Transverse colon (tissue), 4 donors: ENCODE results near the gene GSDMA. TPM values are rescaled to one million over a fixed set of nuclear protein-coding genes. Genes with fewer than 3 reads are reported as not detected.
"Not testable (repeated sequence)": the region's sequence is repeated elsewhere in the genome, so short reads cannot be mapped to it uniquely, and the experiment has no call there.

ENCODE experiments used
- DNase-seq: peaks from one replicate; pipeline ENCODE4 v3.0.0-alpha.2; 2019
- H3K27ac ChIP-seq, 4 donors: fragments of 200-600 bp; sonication (generic); 2 replicates each; pipeline ENCODE4 v1.5.1; 2016 to 2018; ENCODE audit warnings: inconsistent platforms in 4 of 4
- H3K27me3 ChIP-seq: fragments of 200-600 bp; sonication (generic); 2 replicates; pipeline ENCODE4 v1.5.1; 2017; ENCODE audit warnings: inconsistent platforms
- H3K36me3 ChIP-seq, 4 donors: fragments of 200-600 bp; sonication (generic); 2 replicates each; pipeline ENCODE4 v1.5.1; 2017 to 2019; ENCODE audit warnings: inconsistent platforms in 4 of 4
- H3K4me1 ChIP-seq, 4 donors: fragments of 200-600 bp; sonication (generic); 2 replicates each; pipeline ENCODE4 v1.5.1; 2017 to 2020; ENCODE audit warnings: inconsistent platforms in 4 of 4
- H3K4me3 ChIP-seq, 4 donors: fragments of 200-600 bp; sonication (generic); 1 replicate in 1 of 4; 2 replicates in 3 of 4; pipeline versions ENCODE4 v1.5.1 to v1.6.1; 2017 to 2019; ENCODE audit warnings: inconsistent platforms in 4 of 4
- H3K9me3 ChIP-seq, 2 donors: fragments of 200-600 bp; sonication (generic); 2 replicates each; pipeline ENCODE4 v1.5.1; 2017 to 2019; ENCODE audit warnings: inconsistent platforms in 2 of 2
- EP300 ChIP-seq: sonication (generic); formaldehyde crosslinking; IDR thresholded peaks from one replicate; pipeline ENCODE4 v1.6.1; 2017; ENCODE audit warnings: antibody characterized with exemption, low read depth
- POLR2A ChIP-seq: fragments of 450-650 bp; IDR thresholded peaks from one replicate; pipeline ENCODE4 v1.6.1; 2016; ENCODE audit warnings: antibody characterized with exemption, mild to moderate bottlenecking, moderate library complexity
- POLR2AphosphoS5 ChIP-seq, 3 donors: sonication (generic); formaldehyde crosslinking; IDR thresholded peaks; one replicate each; pipeline ENCODE4 v1.6.1; 2016; ENCODE audit warnings: antibody characterized with exemption in 3 of 3
- WGBS, 2 donors: methylation state at CpG; one replicate each; pipeline ENCODE4 v1.1.5; 2018; ENCODE audit warnings: low coverage in 1 of 2; 5-methylcytosine and 5-hydroxymethylcytosine counted together
- in situ Hi-C, 4 donors: fragments of 200-750 bp; cut with MboI; loops; one replicate each; pipeline versions ENCODE4 v1.15.0 to v1.15.1; 2017; ENCODE audit warnings: low sequenced_read_pairs in 3 of 4, low pct_ligation_motif_present in 1 of 4, low pct_unique_long_range_greater_than_20kb in 1 of 4
- intact Hi-C: fragments of 100-400 bp; cut with DNase I; formaldehyde crosslinking; loops from one replicate; pipeline ENCODE4 v1.15.1; 2023; ENCODE audit warnings: low total_unique reads
- total RNA-seq, 4 donors: library from RNA; depleted of rRNA; stranded (reverse); fragments of >200 nt; gene quantifications; one replicate each; pipeline ENCODE4 v1.1.0, GENCODE V29; 2016
- TF ChIP-seq, protein P1 (sequence below), 5 experiments: fragments of 200-600 bp in 3 of 5; fragments of 450-650 bp in 2 of 5; sonication (generic) in 3 of 5; IDR thresholded peaks; 1 replicate in 2 of 5; 2 replicates in 3 of 5; pipeline ENCODE4 v1.5.1; 2016 to 2017; ENCODE audit warnings: antibody characterized with exemption in 5 of 5, inconsistent platforms in 3 of 5, mild to moderate bottlenecking in 2 of 5, moderate library complexity in 1 of 5

GSDMA gene
- total RNA-seq, 4 donors from 2014 or later: 3.7 TPM; not detected in 3

- DNase-seq: no peak
- H3K27ac ChIP-seq: no peak overlapping the region
- no peaks in the 10 kb centered on the region for H3K27me3 ChIP-seq
- no peak for TF ChIP-seq POLR2A
- TF ChIP-seq, protein P1, sequence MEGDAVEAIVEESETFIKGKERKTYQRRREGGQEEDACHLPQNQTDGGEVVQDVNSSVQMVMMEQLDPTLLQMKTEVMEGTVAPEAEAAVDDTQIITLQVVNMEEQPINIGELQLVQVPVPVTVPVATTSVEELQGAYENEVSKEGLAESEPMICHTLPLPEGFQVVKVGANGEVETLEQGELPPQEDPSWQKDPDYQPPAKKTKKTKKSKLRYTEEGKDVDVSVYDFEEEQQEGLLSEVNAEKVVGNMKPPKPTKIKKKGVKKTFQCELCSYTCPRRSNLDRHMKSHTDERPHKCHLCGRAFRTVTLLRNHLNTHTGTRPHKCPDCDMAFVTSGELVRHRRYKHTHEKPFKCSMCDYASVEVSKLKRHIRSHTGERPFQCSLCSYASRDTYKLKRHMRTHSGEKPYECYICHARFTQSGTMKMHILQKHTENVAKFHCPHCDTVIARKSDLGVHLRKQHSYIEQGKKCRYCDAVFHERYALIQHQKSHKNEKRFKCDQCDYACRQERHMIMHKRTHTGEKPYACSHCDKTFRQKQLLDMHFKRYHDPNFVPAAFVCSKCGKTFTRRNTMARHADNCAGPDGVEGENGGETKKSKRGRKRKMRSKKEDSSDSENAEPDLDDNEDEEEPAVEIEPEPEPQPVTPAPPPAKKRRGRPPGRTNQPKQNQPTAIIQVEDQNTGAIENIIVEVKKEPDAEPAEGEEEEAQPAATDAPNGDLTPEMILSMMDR (IDR thresholded peaks at IDR 0.05): no peak
- TF ChIP-seq POLR2AphosphoS5 (IDR thresholded peaks at IDR 0.05): no peak
- TF ChIP-seq EP300: no peak
- WGBS, 2 donors: 86 to 100% methylated on average over 2 to 9 of the region's 9 CpGs
- in situ Hi-C loops (loop anchor here in 1 of 4 donors (25.0 kb wide), 1 partner anchor 283 kb away; the partner anchor contains the start of gene CDC6), intact Hi-C loops (no loop called here)
- H3K4me3 ChIP-seq: no peak overlapping the region
- no peaks in the 10 kb centered on the region for H3K4me1 ChIP-seq
- H3K9me3 ChIP-seq: no peaks in the 10 kb centered on the region
- H3K36me3 ChIP-seq: no peaks in the 10 kb centered on the region
Observed at GRCh38 chr17:40004072-40004471, 41.3 kb downstream of the GSDMA start.

DNA sequence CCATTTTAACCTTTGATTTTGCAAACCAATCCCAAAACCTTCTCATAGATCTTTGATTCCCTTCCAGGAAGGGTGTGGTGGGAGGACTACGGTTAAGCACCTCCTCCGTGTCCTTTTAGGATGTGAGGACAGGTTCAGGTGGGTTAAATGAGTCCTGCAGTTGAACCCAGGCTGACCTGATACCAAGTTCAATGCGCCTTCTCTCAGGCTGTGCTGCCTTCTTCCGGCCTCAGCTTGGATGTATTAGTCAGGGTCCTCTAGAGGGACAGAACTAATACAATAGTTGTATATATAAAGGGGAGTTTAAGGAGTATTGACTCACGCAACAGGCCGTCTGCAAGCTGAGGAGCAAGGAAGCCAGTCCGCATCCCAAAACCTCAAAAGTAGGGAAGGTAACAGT lies 41.9 kb downstream of the GSDMA start:
- TF ChIP-seq EP300 (no peak), POLR2AphosphoS5 (IDR thresholded peaks at IDR 0.05) (no peak), POLR2A (no peak)
- TF ChIP-seq, protein P1 (IDR thresholded peaks at IDR 0.05): no peak
- Histone ChIP-seq H3K36me3 (no peaks in the 10 kb centered on the region), H3K27ac (no peak overlapping the region), H3K9me3 (no peaks in the 10 kb centered on the region), H3K4me1 (no peaks in the 10 kb centered on the region), H3K4me3 (no peak overlapping the region), H3K27me3 (no peaks in the 10 kb centered on the region)
- 91% methylated on average over 7 of the region's 7 CpGs; no CpG with 5 or more reads in 1 of the 2 donors for WGBS, 2 donors
- no peak for DNase-seq
- intact Hi-C loops: no loop called here
- in situ Hi-C loops: loop anchor here in 1 of 4 donors (25.0 kb wide), 1 partner anchor 283 kb away; the partner anchor contains the start of gene CDC6

GRCh38 chr17:40005520-40005919 lies 42.7 kb downstream of the GSDMA start:
- Histone ChIP-seq H3K36me3 (no peaks in the 10 kb centered on the region), H3K27me3 (no peaks in the 10 kb centered on the region), H3K27ac (no peak overlapping the region), H3K9me3 (no peaks in the 10 kb centered on the region), H3K4me3 (no peak overlapping the region), H3K4me1 (no peaks in the 10 kb centered on the region)
- intact Hi-C loops (no loop called here), in situ Hi-C loops (loop anchor here in 1 of 4 donors (25.0 kb wide), 1 partner anchor 282 kb away; the partner anchor contains the start of gene CDC6)
- 83 to 100% methylated on average over 2 to 6 of the region's 6 CpGs for WGBS, 2 donors
- no peak for DNase-seq
- TF ChIP-seq EP300: no peak
- TF ChIP-seq, protein P1 (IDR thresholded peaks at IDR 0.05): no peak
- no peak for TF ChIP-seq POLR2AphosphoS5 (IDR thresholded peaks at IDR 0.05)
- no peak for TF ChIP-seq POLR2A

GRCh38 chr17:40010946-40011500 lies 48.2 kb downstream of the GSDMA start:
- intact Hi-C loops: loop anchor here (10.0 kb wide), 2 partner anchors 114 to 184 kb away; partner anchors contain the start of gene MSL1
- WGBS, 2 donors: 95% methylated on average over 28 of the region's 38 CpGs; no CpG with 5 or more reads in 1 of the 2 donors
- not testable (repeated sequence) for H3K9me3 ChIP-seq, H3K27me3 ChIP-seq, DNase-seq, H3K4me3 ChIP-seq, H3K27ac ChIP-seq, H3K36me3 ChIP-seq
- peaks cover 14 to 27% (median 21%) of the 10 kb centered on the region in 4 donors for H3K4me1 ChIP-seq
- in situ Hi-C loops: loop anchor here in 1 of 4 donors (25.0 kb wide), 1 partner anchor 276 kb away; the partner anchor contains the start of gene CDC6

DNA sequence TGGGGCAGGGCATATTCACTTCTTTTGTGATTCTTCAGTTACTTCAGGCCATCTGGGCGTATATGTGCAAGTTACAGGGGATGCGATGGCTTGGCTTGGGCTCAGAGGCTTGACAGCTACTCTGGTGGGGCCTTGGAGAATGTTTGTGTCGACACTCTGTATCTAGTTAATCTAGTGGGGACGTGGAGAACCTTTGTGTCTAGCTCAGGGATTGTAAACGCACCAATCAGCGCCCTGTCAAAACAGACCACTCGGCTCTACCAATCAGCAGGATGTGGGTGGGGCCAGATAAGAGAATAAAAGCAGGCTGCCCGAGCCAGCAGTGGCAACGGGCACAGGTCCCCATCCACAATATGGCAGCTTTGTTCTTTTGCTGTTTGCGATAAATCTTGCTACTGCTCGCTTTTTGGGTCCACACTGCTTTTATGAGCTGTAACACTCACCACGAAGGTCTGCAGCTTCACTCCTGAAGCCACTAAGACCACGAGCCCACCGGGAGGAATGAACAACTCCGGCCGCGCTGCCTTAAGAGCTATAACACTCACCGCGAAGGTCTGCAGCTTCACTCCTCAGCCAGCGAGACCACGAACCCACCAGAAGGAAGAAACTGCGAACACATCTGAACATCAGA lies 49.3 kb downstream of the GSDMA start:
- not testable (repeated sequence) for DNase-seq, H3K4me3 ChIP-seq, H3K27ac ChIP-seq, H3K27me3 ChIP-seq, H3K9me3 ChIP-seq, H3K36me3 ChIP-seq
- intact Hi-C loops: loop anchor here (10.0 kb wide), 2 partner anchors 113 to 183 kb away; partner anchors contain the start of gene MSL1
- peaks cover 14 to 28% (median 21%) of the 10 kb centered on the region in 4 donors for H3K4me1 ChIP-seq
- in situ Hi-C loops: loop anchor here in 1 of 4 donors (25.0 kb wide), 1 partner anchor 275 kb away; the partner anchor contains the start of gene CDC6
- 67 to 75% methylated on average over 3 to 21 of the region's 22 CpGs for WGBS, 2 donors
